ENCODE results near the gene TMEM121.

Gene TMEM121

DNA sequence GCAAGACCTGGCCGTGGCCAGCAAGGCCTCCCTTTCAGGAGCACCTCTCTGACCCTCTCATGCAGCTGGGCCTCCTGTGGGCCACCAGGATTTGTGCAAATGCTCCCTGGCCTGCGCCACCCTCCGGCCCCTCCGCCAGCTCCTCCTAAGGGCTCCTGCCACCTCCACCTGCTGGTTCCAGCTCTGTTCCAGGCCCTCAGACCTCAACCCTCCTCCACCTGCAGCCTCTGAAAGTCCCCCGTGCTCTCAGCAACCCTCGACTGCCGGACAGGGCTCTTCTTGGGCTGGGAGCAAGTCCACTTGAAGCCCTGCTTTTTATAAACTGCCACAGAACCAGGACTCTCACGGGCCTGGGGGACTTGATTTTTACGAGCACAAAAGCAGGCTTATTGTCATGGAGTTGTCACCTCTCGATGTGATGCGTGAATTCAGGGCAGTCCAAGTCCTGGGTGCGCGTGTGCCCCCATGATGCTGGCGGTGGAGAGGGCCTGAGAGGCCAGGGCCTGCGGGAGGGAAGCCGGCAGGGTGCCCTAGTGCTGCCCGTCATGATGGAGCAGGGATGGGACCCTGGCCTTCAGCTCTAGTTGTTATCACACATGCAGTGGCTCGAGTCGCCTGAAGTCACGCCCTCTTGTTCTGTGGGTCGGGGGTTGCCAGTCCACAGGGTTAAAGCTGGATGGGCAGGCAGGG lies 26.2 kb upstream of the TMEM121 start:
- TF ChIP-seq, protein P1, sequence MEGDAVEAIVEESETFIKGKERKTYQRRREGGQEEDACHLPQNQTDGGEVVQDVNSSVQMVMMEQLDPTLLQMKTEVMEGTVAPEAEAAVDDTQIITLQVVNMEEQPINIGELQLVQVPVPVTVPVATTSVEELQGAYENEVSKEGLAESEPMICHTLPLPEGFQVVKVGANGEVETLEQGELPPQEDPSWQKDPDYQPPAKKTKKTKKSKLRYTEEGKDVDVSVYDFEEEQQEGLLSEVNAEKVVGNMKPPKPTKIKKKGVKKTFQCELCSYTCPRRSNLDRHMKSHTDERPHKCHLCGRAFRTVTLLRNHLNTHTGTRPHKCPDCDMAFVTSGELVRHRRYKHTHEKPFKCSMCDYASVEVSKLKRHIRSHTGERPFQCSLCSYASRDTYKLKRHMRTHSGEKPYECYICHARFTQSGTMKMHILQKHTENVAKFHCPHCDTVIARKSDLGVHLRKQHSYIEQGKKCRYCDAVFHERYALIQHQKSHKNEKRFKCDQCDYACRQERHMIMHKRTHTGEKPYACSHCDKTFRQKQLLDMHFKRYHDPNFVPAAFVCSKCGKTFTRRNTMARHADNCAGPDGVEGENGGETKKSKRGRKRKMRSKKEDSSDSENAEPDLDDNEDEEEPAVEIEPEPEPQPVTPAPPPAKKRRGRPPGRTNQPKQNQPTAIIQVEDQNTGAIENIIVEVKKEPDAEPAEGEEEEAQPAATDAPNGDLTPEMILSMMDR (conservative IDR thresholded peaks at IDR 0.05; ENCODE audit: low read depth, low read length) = no peak
- DNase-seq (ENCODE audit: low read depth) = no peak
- H3K4me3 ChIP-seq (ENCODE audit: low read depth, low read length) = no peak overlapping the region

DNA sequence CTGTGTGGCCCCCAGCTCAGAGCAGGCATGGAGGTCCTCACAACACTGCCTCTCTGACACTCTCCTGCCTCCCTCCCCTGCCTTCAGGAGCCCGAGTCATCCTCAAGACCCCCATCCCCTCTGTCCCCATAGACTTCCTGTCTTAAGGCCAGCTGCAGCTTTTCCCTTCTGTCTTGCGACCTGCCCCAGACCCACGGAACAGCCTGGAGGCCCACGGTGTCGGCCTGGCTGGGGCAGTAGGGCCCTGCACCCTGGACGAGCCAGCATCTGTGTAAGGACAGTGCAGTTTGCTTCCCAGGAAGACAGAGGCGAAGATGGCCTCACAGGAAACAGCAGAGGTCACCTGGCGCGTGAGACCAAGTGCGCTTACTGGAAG lies 25.7 kb upstream of the TMEM121 start:
- TF ChIP-seq, protein P1 (conservative IDR thresholded peaks at IDR 0.05; ENCODE audit: low read depth, low read length) = no peak
- no peak for DNase-seq (ENCODE audit: low read depth)
- no peak overlapping the region for H3K4me3 ChIP-seq (ENCODE audit: low read depth, low read length)

DNA sequence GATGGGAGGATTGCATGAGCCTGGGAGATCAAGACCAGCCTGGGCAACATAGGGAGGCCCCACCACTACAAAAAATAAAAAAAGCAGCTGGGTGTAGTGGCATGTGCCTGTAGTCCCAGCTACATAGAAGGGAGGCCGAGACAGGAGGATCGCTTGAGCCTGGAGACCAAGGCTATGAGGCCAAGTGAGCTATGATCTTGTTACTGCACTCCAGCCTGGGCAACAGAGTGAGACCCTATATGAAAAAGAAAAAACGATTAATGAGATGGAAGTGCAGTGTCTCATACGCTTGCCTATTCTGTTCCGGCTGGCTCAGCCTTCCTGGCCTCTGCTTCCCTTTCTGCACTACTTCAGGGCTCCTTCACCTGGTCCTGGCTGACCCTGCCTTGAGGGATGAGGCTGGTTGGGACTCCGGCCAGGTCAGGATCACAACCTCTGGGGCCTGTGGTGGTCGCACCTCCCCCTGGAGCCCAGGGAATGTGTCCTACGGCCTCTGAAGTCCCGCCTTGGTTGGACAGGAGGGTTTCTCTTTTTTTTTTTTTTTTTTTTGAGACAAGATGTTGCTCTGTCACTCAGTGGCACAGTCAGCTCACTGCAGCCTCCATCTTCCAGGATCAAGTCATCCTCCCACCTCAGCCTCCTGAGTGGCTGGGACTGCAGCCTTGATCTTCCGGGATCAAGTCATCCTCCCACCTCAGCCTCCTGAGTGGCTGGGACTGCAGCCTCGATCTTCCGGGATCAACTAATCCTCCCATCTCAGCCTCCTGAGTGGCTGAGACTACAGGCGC lies 24.7 kb upstream of the TMEM121 start:
- TF ChIP-seq, protein P1 (conservative IDR thresholded peaks at IDR 0.05; ENCODE audit: low read depth, low read length) = no peak
- DNase-seq (ENCODE audit: low read depth) = no peak
- no peak overlapping the region for H3K4me3 ChIP-seq (ENCODE audit: low read depth, low read length)

DNA sequence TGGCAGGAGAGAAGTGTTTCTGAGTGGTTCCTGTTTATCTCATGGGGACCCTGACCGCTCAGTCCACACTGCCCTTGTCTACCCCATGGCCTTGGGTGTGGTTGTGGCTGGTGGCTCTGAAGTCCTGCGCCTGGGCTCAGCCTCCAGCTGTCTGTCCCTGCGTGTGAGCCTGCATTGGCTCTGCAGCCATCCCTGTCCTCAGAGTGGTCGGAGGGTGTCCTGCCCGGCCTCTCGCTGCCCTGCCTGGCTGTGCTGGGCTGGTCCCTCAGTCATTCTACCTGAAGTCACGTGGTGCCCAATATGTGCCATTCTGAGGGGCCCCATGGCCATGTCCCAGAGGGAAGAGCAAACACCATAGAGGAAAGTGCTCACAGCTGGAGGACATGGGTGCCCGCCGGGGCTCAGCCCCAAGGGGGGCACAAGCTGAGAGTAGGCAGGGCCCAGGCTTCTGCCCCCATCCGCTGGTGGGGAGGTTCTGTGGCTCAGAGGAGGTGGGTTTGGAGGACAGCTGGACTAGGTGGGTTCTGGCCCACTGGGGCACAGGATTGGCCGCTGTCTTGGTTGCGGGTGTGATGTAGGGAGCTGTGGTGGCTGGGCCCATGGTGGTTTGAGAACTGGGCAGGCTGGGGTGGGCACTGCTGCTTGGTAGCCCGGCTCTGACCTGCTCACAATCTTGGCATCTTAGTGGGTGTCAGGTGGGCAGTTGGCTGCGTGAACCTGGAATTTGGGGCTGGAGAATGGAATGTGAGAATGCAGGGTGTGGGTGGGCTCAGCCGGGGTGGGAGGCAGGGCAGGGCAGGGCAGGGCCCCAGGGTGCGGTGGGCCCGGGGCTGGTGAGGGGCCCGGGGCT lies 23.7 kb upstream of the TMEM121 start:
- H3K4me3 ChIP-seq (ENCODE audit: low read depth, low read length) = no peak overlapping the region
- DNase-seq (ENCODE audit: low read depth) = no peak
- TF ChIP-seq, protein P1 (conservative IDR thresholded peaks at IDR 0.05; ENCODE audit: low read depth, low read length) = no peak

DNA sequence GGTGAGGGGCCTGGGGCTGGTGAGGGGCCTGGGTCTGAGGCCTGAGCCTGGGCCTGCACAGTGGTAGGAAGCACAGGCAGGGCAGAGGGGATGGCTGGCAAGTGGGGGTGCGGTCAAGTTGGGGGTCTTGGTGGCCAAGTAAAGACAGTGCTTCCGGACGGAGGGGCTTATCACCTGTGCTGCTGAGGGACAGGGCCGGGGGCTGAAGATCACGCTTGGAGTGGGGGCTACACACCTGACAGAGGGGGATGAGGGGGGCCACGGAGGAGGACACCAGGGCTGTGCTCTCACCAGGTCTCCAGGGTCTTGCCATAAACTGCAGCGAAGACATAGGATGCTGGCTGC lies 23.1 kb upstream of the TMEM121 start:
- TF ChIP-seq, protein P1 (conservative IDR thresholded peaks at IDR 0.05; ENCODE audit: low read depth, low read length) = no peak
- no peak overlapping the region for H3K4me3 ChIP-seq (ENCODE audit: low read depth, low read length)
- no peak for DNase-seq (ENCODE audit: low read depth)

DNA sequence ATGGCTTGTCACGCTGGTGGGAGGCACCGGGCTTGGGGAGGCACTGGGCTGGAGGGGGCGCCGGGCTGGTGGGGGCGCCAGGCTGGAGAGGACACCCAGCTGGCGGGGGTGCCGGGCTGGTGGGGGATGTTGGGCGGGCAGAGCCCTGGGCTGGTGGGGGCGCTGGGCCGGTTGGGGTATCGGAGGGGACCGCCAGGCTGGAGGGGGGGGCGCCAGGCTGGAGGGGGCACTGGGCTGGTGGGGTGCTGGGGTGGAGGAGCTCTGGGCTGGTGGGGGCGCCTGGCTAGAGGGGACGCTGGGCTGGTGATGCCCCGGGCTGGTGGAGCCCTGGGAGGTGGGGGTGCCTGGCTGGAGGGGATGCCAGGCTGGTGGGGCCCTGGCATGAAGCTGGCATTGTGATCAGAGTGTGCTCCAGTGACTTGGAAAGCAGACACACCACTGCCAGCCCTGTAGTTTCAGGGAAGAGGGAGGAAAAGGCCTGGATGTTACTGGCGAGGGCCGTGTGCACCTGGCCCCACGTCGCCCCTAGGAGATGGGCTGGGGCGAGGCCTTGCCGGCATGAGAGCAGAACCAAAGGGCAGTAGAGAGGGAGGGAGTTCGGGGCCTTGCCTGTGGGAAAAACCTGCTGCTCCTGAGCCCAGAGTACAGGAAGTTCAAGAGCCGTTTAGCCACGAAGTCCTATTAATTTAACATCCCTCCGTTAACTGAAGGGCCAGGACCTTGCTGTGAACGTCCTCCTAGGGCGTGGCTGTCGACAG lies 22.3 kb upstream of the TMEM121 start:
- no peak for DNase-seq (ENCODE audit: low read depth)
- no peak overlapping the region for H3K4me3 ChIP-seq (ENCODE audit: low read depth, low read length)
- TF ChIP-seq, protein P1 (conservative IDR thresholded peaks at IDR 0.05; ENCODE audit: low read depth, low read length) = no peak
